GM13977 (cell line): ENCODE data around the gene F10.
"Not testable (repeated sequence)": the region's sequence is repeated elsewhere in the genome, so short reads cannot be mapped to it uniquely, and the experiment has no call there.

Experiments
- DNase-seq: peaks from one replicate; pipeline ENCODE4 v3.0.0; 2012; ENCODE audit warnings: low spot score
- in situ Hi-C: fragments of 300-500 bp; cut with MboI; formaldehyde crosslinking; loops from one replicate; pipeline ENCODE4 v1.12.0; 2022; ENCODE audit warnings: low sequenced_read_pairs, low pct_unique_long_range_greater_than_20kb, mixed read lengths, inconsistent platforms; ENCODE audit not compliant: unreplicated experiment
- TF ChIP-seq, protein P1 (sequence below): IDR thresholded peaks from 2 replicates; pipeline ENCODE4 v1.5.1; 2012; ENCODE audit warnings: mild to moderate bottlenecking, control low read depth; ENCODE audit not compliant: insufficient read depth; ENCODE audit errors: extremely low read depth, missing control alignments

Gene F10

DNA sequence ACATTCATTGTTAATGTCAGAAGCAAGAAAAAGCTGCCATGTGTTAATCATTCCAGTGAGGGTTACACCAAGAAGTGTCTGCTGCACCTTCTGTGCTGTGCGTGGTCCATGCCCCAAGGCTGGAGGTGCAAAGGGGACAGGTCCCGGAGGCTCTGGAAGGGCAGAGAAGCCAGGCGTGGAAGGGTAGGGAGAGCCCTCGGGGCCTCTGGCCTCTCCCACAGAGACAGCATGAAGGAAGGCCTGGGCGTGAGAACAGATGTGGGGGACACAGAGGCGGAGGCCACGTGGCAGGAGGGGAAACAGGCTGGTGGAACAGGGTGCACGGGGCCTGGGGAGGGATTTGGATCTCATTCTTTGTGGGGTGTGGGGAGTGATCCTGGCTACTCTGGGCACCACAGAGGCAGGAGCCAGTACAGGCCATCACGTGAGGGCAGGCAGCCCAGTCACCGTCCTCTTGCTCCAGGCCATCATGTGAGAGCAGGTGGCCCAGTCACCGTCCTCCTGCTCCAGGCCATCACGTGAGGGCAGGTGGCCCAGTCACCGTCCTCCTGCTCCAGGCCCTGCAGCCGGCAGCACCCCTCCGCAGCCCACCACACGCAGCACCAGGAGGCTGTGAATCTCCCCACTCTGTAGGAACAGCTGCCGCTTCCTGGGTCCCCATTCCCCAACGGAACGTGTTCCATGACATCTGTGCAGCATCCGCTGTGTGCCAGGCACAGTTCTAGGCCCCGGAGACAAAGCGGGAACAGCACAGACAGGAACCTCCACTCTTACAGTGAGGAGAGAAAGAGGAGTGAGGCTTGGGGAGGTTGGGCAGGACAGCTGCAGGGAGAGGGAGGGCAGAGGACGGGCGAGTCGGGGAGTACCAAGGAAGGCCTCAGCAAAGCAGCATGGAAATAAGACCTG lies 27.2 kb upstream of the F10 start:
- in situ Hi-C loops = no loop called here
- DNase-seq = no peak
- TF ChIP-seq, protein P1, sequence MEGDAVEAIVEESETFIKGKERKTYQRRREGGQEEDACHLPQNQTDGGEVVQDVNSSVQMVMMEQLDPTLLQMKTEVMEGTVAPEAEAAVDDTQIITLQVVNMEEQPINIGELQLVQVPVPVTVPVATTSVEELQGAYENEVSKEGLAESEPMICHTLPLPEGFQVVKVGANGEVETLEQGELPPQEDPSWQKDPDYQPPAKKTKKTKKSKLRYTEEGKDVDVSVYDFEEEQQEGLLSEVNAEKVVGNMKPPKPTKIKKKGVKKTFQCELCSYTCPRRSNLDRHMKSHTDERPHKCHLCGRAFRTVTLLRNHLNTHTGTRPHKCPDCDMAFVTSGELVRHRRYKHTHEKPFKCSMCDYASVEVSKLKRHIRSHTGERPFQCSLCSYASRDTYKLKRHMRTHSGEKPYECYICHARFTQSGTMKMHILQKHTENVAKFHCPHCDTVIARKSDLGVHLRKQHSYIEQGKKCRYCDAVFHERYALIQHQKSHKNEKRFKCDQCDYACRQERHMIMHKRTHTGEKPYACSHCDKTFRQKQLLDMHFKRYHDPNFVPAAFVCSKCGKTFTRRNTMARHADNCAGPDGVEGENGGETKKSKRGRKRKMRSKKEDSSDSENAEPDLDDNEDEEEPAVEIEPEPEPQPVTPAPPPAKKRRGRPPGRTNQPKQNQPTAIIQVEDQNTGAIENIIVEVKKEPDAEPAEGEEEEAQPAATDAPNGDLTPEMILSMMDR = no peak

DNA sequence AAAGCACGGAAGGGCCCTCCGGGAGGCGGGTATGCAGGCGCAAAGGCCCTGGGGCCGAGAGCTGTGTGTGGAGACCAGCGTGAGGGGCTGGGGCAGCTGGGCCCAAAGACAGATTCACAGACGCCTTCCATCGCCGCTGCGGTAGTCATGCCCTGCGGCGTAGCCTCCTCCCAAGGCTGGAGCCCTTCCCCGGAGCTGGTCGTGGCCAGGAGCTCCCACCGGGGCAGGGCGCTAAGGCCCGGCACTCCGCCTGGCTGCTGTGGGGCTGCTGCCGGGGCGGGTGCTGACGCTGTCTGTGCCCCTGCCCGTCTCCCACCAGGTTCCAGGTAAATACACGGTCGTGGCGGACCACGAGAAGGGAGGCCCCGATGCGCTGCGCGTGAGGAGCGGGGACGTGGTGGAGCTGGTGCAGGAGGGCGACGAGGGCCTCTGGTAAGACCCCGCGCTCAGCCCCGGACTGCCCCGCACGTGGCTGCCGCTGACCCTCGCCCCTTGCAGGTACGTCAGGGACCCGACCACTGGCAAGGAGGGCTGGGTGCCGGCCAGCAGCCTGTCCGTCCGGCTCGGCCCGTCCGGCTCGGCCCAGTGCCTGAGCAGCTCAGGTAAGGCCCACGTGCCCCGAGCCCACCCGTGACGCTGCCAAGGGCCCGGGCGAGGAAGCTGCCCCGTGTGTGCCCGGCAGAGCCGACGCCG lies 26.4 kb upstream of the F10 start:
- in situ Hi-C loops = no loop called here
- TF ChIP-seq, protein P1 = no peak
- no peak for DNase-seq

GRCh38 chr13:113096745-113097305 lies 25.8 kb upstream of the F10 start:
- in situ Hi-C loops = no loop called here
- DNase-seq = no peak

GRCh38 chr13:113097651-113098050 lies 24.9 kb upstream of the F10 start:
- TF ChIP-seq, protein P1 = no peak
- in situ Hi-C loops = no loop called here

More at GRCh38 chr13:113096745-113097305, 25.8 kb upstream of the F10 start:
- TF ChIP-seq, protein P1 = no peak

DNA sequence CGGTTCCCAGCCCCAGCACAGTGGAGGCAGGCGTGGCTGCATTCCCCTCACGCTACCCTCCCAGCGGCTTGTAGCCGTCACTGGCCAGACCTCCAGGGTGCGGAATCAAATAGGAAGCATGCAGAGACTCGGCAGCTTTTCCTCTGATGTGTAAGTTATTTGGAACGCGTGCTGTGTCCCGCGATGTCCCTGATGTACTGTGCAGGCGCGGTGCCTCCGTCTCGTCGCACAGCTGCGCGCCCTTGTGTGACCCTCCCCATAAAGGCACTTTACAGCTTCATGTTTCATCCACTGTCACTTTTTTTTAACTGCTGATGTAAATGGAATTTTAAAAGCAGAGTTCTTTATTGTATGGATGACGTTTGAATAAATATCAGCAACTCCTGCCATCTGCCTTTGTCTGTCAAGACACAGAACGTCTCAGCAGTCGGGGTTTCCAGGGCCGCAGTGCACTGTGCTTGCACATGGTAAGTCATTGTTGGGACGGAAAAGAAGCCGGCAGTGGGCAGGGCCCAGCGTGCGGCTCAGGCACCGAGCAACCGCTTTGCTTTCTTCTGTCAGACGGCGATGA lies 24.4 kb upstream of the F10 start:
- no peak for DNase-seq
- in situ Hi-C loops = no loop called here
- TF ChIP-seq, protein P1 = no peak

More at GRCh38 chr13:113097651-113098050, 24.9 kb upstream of the F10 start:
- DNase-seq = no peak

DNA sequence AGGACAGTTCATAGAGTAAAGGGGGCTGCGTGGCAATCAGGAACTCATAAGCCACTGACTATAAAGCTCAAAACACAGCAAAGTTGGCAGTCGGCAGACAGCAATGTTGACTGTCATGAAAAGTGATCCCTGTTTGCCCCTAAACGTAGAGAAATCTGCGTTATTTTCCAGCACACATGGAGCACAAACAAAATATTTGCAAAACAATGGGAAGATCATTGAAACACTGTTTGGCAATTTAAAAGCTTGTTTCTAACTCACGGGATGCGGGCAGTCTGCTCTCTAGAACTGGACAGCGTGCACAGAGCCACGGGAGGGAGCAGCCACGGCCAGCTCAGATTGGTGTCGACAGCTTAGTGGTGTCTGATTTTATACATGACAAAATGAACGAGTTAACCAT lies 23.5 kb upstream of the F10 start:
- TF ChIP-seq, protein P1 = no peak
- in situ Hi-C loops = no loop called here
- DNase-seq = no peak

- in situ Hi-C loops, DNase-seq: not testable (repeated sequence)
Measured at GRCh38 chr13:113102302-113102701, 20.3 kb upstream of the F10 start.
